ENCODE data around the gene NEURL1. TPM values are rescaled to one million over a fixed set of nuclear protein-coding genes. Genes with fewer than 3 reads are reported as not detected.

The NEURL1 gene
- total RNA-seq, 1 donor from 2014 or later = 0.54 TPM

DNA sequence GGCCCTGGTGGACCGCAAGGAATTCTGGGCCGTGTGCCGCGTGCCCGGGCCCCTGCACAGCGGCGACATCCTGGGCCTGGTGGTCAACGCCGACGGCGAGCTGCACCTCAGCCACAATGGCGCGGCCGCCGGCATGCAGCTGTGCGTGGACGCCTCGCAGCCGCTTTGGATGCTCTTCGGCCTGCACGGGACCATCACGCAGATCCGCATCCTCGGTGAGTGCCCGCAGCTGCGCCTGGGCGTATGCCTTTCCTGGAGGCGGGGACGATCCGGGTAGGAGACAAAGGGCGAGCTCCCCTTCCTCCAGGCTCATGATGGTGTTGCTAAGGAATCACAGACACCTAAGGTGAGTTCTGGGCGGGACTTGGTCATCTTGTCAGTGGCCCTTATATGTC lies 91.5 kb downstream of the NEURL1 start:
- Mint-ChIP-seq H3K27ac (no peak overlapping the region), H3K4me3 (no peak overlapping the region), H3K9me3 (peaks cover 12% of the 10 kb centered on the region), H3K36me3 (peaks cover 18% of the 10 kb centered on the region), H3K27me3 (ENCODE audit: low read depth) (peaks cover 6% of the 10 kb centered on the region), H3K4me1 (no peaks in the 10 kb centered on the region)
- TF ChIP-seq, protein P1, sequence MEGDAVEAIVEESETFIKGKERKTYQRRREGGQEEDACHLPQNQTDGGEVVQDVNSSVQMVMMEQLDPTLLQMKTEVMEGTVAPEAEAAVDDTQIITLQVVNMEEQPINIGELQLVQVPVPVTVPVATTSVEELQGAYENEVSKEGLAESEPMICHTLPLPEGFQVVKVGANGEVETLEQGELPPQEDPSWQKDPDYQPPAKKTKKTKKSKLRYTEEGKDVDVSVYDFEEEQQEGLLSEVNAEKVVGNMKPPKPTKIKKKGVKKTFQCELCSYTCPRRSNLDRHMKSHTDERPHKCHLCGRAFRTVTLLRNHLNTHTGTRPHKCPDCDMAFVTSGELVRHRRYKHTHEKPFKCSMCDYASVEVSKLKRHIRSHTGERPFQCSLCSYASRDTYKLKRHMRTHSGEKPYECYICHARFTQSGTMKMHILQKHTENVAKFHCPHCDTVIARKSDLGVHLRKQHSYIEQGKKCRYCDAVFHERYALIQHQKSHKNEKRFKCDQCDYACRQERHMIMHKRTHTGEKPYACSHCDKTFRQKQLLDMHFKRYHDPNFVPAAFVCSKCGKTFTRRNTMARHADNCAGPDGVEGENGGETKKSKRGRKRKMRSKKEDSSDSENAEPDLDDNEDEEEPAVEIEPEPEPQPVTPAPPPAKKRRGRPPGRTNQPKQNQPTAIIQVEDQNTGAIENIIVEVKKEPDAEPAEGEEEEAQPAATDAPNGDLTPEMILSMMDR (IDR thresholded peaks at IDR 0.05; ENCODE audit: unreplicated experiment) = no peak
- DNase-seq (ENCODE audit: low spot score in 2 of 2, unreplicated experiment in 2 of 2) = no peak

DNA sequence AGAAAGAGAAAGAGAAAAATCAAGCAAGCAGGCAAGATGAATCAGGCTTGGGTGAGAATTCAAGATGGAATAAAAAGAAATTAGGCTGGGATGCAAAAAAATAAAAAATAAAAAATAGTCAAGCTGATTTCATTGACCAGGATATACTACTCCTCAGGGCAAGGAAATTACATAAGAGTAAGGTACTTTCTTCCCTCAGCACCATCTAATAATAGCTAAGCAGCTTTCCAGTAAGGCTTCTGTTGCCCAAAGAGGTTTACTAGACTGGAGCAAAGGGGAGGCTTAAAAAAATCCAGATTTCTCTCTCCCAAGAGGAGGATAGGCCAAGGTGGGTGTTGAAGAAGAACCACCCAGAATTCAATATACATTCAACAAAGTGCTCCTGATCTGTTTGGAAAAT lies 93.6 kb downstream of the NEURL1 start:
- Mint-ChIP-seq H3K27ac (no peak overlapping the region), H3K9me3 (peaks cover 12% of the 10 kb centered on the region), H3K4me1 (no peaks in the 10 kb centered on the region), H3K27me3 (ENCODE audit: low read depth) (no peaks in the 10 kb centered on the region), H3K4me3 (no peak overlapping the region), H3K36me3 (peaks cover 18% of the 10 kb centered on the region)
- TF ChIP-seq, protein P1 (IDR thresholded peaks at IDR 0.05; ENCODE audit: unreplicated experiment) = no peak
- DNase-seq (ENCODE audit: low spot score in 2 of 2, unreplicated experiment in 2 of 2) = no peak

DNA sequence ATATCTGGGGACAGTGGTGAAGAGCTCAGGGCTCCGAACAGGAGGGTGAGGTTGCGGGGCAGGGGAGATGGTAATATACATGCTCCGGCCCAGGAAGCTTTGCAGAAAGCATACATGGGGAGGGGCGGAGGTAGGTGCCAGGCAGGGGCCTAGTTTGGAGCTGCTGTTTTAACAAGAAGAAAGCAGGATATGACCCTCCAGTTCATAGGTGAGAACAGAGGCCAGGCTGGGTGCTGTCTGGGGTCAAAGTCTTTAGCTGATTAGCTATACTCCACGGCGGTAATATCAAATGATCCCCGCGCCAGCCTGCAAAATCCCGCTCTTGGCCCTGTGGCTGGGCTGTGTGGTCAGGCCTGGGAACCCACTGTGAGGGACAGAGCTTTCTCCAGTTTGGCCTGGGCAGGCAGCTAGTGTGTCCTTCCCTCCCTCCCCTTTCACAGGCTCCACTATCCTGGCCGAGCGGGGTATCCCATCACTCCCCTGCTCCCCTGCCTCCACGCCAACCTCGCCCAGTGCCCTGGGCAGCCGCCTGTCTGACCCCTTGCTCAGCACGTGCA lies 95.6 kb downstream of the NEURL1 start:
- Mint-ChIP-seq H3K9me3 (peaks cover 12% of the 10 kb centered on the region), H3K36me3 (peaks cover 15% of the 10 kb centered on the region), H3K4me1 (no peaks in the 10 kb centered on the region), H3K27ac (no peak overlapping the region), H3K4me3 (no peak overlapping the region), H3K27me3 (ENCODE audit: low read depth) (no peaks in the 10 kb centered on the region)
- TF ChIP-seq, protein P1 (IDR thresholded peaks at IDR 0.05; ENCODE audit: unreplicated experiment) = no peak
- DNase-seq (ENCODE audit: low spot score in 2 of 2, unreplicated experiment in 2 of 2) = no peak

DNA sequence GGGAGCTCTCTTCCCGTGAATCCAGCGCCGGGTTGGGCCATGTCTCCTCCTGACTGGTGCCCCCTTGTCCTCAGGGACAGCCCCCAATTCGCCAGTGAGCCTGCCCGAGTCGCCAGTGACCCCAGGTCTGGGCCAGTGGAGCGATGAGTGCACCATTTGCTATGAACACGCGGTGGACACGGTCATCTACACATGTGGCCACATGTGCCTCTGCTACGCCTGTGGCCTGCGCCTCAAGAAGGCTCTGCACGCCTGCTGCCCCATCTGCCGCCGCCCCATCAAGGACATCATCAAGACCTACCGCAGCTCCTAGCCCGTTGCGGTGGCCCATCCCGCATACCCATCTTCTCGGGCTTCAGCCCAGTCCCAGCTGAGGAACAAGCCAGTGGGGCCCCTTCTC lies 96.6 kb downstream of the NEURL1 start:
- Mint-ChIP-seq H3K4me3 (no peak overlapping the region), H3K4me1 (no peaks in the 10 kb centered on the region), H3K36me3 (peaks cover 15% of the 10 kb centered on the region), H3K27me3 (ENCODE audit: low read depth) (no peaks in the 10 kb centered on the region), H3K9me3 (peaks cover 12% of the 10 kb centered on the region), H3K27ac (no peak overlapping the region)
- TF ChIP-seq, protein P1 (IDR thresholded peaks at IDR 0.05; ENCODE audit: unreplicated experiment) = no peak
- no peak for DNase-seq (ENCODE audit: low spot score in 2 of 2, unreplicated experiment in 2 of 2)

DNA sequence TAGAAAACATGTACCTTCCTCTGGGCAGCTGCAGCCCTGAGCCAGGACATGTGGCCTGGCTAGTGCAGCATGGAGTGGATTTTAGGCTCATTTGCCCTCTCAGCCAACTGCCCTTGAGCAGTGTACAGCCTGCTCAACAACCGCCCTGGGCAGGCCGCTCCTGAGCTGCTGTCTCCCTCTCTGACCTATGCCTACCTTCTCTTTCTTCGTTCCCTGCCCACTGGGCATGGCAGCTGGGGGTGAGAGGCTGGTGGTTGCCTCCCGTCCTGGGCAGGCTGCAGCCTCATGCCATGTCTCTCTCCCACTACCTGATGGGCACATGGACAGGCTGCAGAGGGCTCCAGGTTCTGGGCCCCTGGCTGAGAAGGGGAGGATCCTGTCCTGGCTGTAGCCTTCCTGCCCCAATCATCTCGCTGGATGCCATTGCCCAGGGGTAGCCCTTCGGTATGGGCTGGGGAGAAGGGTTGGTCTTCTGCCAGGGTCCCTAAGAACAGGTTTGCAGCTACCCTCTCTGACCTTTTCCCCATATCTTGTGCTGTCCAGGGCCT lies 97.3 kb downstream of the NEURL1 start:
- peaks cover 12% of the 10 kb centered on the region for H3K9me3 Mint-ChIP-seq
- H3K4me1 Mint-ChIP-seq = no peaks in the 10 kb centered on the region
- DNase-seq (ENCODE audit: low spot score in 2 of 2, unreplicated experiment in 2 of 2) = no peak
- no peaks in the 10 kb centered on the region for H3K27me3 Mint-ChIP-seq (ENCODE audit: low read depth)
- no peak overlapping the region for H3K27ac Mint-ChIP-seq
- TF ChIP-seq, protein P1 (IDR thresholded peaks at IDR 0.05; ENCODE audit: unreplicated experiment) = no peak
- H3K4me3 Mint-ChIP-seq = no peak overlapping the region
- peaks cover 14% of the 10 kb centered on the region for H3K36me3 Mint-ChIP-seq

Measured in mesothelial cell of epicardium (in vitro differentiated cells).